ENCODE measurements around the gene ZNF319. TPM values are rescaled to one million over a fixed set of nuclear protein-coding genes. Genes with fewer than 3 reads are reported as not detected.
"Not testable (repeated sequence)": the region's sequence is repeated elsewhere in the genome, so short reads cannot be mapped to it uniquely, and the experiment has no call there.

Gene ZNF319
- total and polyA plus RNA-seq, 4 experiments from 2014 or later, result 2.3 to 20.5 (median 18.1) TPM

- H3K27ac Mint-ChIP-seq; H3K4me3 Mint-ChIP-seq; DNase-seq; H3K4me1 ChIP-seq (ENCODE audit: insufficient read depth, low read length); H3K9me3 Mint-ChIP-seq; POLR2A ChIA-PET (ENCODE audit: partially characterized antibody); H3K4me3 ChIP-seq (ENCODE audit: low read length in 2 of 2); H3K27me3 Mint-ChIP-seq; H3K36me3 ChIP-seq (ENCODE audit: insufficient read depth, low read length); H3K27me3 ChIP-seq (ENCODE audit: insufficient read depth, low read length); H3K9me3 ChIP-seq (ENCODE audit: control insufficient read depth in 1 of 2, low read length in 2 of 2); H3K27ac ChIP-seq (ENCODE audit: low read depth, low read length): not testable (repeated sequence)
- Mint-ChIP-seq H3K36me3 (peaks cover 18 to 41% of the 10 kb centered on the region in 2 donors), H3K4me1 (peaks cover 19 to 42% (median 29%) of the 10 kb centered on the region in 4 donors)
- intact Hi-C loops (cut with micrococcal nuclease), result loop anchor here (1.0 to 5.0 kb wide), 3 partner anchors 105 to 412 kb away; no protein-coding TSS in a partner anchor
- CTCF ChIA-PET (ENCODE audit: partially characterized antibody), result interaction anchor here (0.9 to 12.6 kb wide), 5 partner anchors 22 to 358 kb away, joined by 3 to 115 read pairs (median 3); no protein-coding TSS in a partner anchor
Measured at GRCh38 chr16:58004736-58005135, 4.3 kb upstream of the ZNF319 start.

DNA sequence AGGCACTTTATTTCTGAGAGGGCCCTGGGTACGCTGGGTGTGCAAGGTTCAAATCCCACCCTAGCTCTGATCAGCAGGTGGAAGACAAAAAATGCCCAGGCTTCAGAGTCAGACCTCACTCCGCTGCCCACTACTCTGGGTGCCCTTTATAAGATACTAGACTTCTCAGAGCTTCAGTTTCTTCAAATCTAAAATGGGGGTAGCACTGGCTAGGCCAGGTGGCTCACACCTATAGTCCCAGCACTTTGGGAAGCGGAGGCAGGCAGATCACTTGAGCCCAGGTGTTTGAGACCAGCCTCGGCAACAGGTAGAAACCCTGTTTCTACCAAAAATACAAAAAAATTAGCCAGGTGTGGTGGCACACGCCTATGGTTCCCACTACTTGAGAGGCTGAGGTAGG lies 2.5 kb upstream of the ZNF319 start:
- Histone ChIP-seq H3K27me3 (ENCODE audit: insufficient read depth, low read length) (no peaks in the 10 kb centered on the region), H3K4me1 (ENCODE audit: insufficient read depth, low read length) (peaks cover 27% of the 10 kb centered on the region), H3K4me3 (ENCODE audit: low read length in 2 of 2) (no peak overlapping the region), H3K9me3 (ENCODE audit: control insufficient read depth in 1 of 2, low read length in 2 of 2) (no peaks in the 10 kb centered on the region), H3K36me3 (ENCODE audit: insufficient read depth, low read length) (no peaks in the 10 kb centered on the region), H3K27ac (ENCODE audit: low read depth, low read length) (no peak overlapping the region)
- ChIA-PET POLR2A (ENCODE audit: partially characterized antibody) (no interaction called here), CTCF (ENCODE audit: partially characterized antibody) (interaction anchor here (12.6 kb wide), 1 partner anchor 103 kb away, joined by 115 read pairs; no protein-coding TSS in a partner anchor)
- Mint-ChIP-seq H3K9me3 (peaks cover 0 to 3% (median 0%) of the 10 kb centered on the region in 8 donors), H3K4me1 (peaks cover 30 to 57% (median 45%) of the 10 kb centered on the region in 4 donors), H3K27me3 (no peaks in the 10 kb centered on the region), H3K27ac (peak overlapping the region in 2 of 7 donors; percentile 37 to 90), H3K4me3 (peak overlapping the region in 3 of 8 donors; percentile 5 to 90 (median 43)), H3K36me3 (peaks cover 20 to 48% of the 10 kb centered on the region in 2 donors)
- intact Hi-C loops (cut with micrococcal nuclease), result loop anchor here (5.0 kb wide), 2 partner anchors 206 to 411 kb away; no protein-coding TSS in a partner anchor
- no peak for DNase-seq

DNA sequence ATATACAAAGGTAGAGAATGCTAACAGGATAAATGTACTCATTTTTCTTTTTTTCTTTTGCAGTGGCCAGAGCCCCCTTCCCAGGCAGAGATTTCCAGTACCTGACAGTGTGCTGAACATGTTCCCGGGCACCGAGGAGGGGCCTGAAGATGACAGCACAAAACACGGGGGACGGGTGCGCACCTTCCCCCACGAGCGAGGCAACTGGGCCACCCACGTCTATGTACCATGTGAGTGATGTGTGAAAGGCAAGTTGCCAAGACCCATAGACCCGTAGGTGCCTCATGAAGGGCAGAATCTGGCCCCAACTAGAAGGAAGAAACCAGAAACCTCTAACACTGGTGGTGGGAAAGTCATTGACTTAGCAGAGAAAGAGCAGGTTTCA lies 1.9 kb upstream of the ZNF319 start:
- CTCF ChIA-PET (ENCODE audit: partially characterized antibody), result interaction anchor here (0.9 to 12.6 kb wide), 4 partner anchors 8 to 245 kb away, joined by 3 to 115 read pairs (median 4); no protein-coding TSS in a partner anchor
- peaks cover 35 to 62% (median 48%) of the 10 kb centered on the region in 4 donors for H3K4me1 Mint-ChIP-seq
- Histone ChIP-seq H3K36me3 (ENCODE audit: insufficient read depth, low read length) (peaks cover 5% of the 10 kb centered on the region), H3K27me3 (ENCODE audit: insufficient read depth, low read length) (no peaks in the 10 kb centered on the region), H3K4me1 (ENCODE audit: insufficient read depth, low read length) (peaks cover 32% of the 10 kb centered on the region), H3K9me3 (ENCODE audit: control insufficient read depth in 1 of 2, low read length in 2 of 2) (no peaks in the 10 kb centered on the region), H3K27ac (ENCODE audit: low read depth, low read length) (no peak overlapping the region), H3K4me3 (ENCODE audit: low read length in 2 of 2) (no peak overlapping the region)
- H3K4me3 Mint-ChIP-seq, result peak overlapping the region in 5 of 8 donors; percentile 7 to 95 (median 90)
- POLR2A ChIA-PET (ENCODE audit: partially characterized antibody), result interaction anchor here (1.4 to 6.7 kb wide), 2 partner anchors 16 to 127 kb away, joined by 3 to 83 read pairs; partner anchors contain the start of gene CFAP20
- no peaks in the 10 kb centered on the region for H3K27me3 Mint-ChIP-seq
- peaks cover 20 to 49% of the 10 kb centered on the region in 2 donors for H3K36me3 Mint-ChIP-seq
- no peak for DNase-seq
- peak overlapping the region in 3 of 7 donors; percentile 16 to 90 (median 89) for H3K27ac Mint-ChIP-seq
- peaks cover 0 to 3% (median 0%) of the 10 kb centered on the region in 8 donors for H3K9me3 Mint-ChIP-seq
- intact Hi-C loops (cut with micrococcal nuclease), result loop anchor here (5.0 kb wide), 2 partner anchors 205 to 410 kb away; no protein-coding TSS in a partner anchor

DNA sequence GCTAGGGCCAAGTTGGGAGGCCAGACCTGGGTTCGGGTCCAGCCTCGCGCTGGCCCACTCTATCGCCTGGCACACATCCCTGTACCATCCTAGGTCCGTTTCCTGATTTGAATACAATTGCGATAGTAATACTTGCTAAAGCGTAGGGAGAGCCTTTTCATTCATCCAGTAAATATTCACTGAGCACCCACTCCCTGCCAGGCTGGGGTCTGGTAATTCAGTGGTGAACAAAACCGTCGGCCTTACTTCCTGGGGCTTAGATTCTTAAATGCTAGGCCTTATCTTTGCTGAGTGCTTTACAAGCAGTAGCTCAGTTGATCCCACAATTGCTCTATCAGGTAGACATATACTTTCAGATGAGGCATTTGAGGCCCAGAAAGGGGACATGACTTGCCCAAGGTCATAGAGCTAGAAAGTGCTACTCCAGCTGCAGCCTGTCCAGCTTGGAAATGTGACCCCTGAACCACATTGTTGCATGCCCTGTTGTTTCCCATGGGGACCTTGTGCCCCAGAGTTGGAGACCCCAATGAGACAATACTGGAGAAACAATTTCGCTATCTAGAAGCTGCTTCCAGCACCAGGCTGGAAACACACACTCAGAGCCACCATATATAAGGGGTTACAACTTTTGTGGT lies 1.4 kb upstream of the ZNF319 start:
- intact Hi-C loops (cut with micrococcal nuclease), result loop anchor here (1.0 to 5.0 kb wide), 5 partner anchors 23 to 425 kb away; partner anchors contain the start of genes KATNB1 and MMP15
- H3K9me3 Mint-ChIP-seq, result peaks cover 0 to 3% (median 0%) of the 10 kb centered on the region in 8 donors
- peak overlapping the region; percentile 79 to 95 (median 92) for H3K4me3 Mint-ChIP-seq
- Histone ChIP-seq H3K36me3 (ENCODE audit: insufficient read depth, low read length) (peaks cover 9% of the 10 kb centered on the region), H3K4me3 (ENCODE audit: low read length in 2 of 2) (peak overlapping the region; percentile 76 to 93), H3K4me1 (ENCODE audit: insufficient read depth, low read length) (peaks cover 37% of the 10 kb centered on the region), H3K27me3 (ENCODE audit: insufficient read depth, low read length) (no peaks in the 10 kb centered on the region), H3K27ac (ENCODE audit: low read depth, low read length) (peak overlapping the region; percentile 75), H3K9me3 (ENCODE audit: control insufficient read depth in 1 of 2, low read length in 2 of 2) (no peaks in the 10 kb centered on the region)
- H3K4me1 Mint-ChIP-seq, result peaks cover 37 to 68% (median 51%) of the 10 kb centered on the region in 4 donors
- ChIA-PET CTCF (ENCODE audit: partially characterized antibody) (interaction anchor here (0.8 to 12.6 kb wide), 6 partner anchors 9 to 245 kb away, joined by 3 to 115 read pairs (median 4); no protein-coding TSS in a partner anchor), POLR2A (ENCODE audit: partially characterized antibody) (interaction anchor here (0.6 to 6.7 kb wide), 8 partner anchors 9 to 465 kb away, joined by 3 to 83 read pairs (median 8); partner anchors contain the start of genes CFAP20 and KATNB1)
- H3K27ac Mint-ChIP-seq, result peak overlapping the region; percentile 75 to 95 (median 89)
- H3K36me3 Mint-ChIP-seq, result peaks cover 16 to 49% of the 10 kb centered on the region in 2 donors
- no peak for DNase-seq
- no peaks in the 10 kb centered on the region for H3K27me3 Mint-ChIP-seq

DNA sequence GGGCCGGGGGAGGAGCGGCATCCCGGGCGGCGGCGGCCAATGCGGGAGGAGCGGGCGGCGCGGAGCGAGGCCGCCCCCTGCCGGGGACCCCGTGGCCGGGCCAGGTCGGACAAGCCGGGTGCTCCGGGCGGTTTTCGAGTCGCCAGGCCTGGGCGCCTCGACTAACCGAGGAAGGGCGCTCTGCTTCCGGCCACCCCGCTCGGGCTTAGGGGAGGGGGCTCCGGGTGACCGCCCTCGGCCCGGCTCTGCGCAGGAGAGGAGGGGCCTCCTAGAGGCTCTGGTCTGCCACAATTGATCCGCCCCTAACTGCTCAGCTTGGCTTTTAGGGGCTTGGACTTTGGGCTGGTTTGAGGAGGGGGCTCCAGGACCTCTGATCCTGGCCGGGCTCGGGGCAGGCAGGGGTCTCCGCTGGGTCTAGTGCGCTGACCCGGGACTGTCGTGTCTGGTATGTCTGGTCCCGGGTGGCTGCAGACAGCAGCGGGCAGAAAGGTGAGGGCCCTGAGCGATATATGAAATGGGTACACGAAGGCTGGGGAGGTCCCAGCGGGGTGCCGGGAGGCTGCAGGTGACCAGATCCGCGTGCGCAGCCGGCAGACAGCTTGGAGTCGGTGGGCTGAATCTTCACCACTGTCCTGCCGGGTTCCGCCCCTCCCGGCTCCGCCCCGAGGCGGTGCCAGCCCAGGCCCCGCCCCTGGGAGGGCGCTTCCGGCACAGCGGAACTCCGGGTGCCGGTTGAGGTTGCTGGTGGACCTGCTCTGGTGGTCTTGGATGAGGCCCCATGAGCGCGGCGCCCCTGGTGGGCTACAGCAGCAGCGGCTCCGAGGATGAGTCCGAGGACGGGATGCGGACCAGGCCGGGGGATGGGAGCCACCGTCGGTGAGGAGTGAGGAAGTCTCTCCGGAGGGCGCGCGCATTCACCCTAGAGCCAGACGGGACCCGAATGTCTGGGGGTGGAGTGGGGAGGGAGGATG lies 519 bp upstream of the ZNF319 start, which contains the start of gene USB1:
TSS of gene USB1 (plus strand) at position 702 of the 971 bp plus-strand sequence. CDS start at position 779, 77 bp downstream.
- Histone ChIP-seq H3K36me3 (ENCODE audit: insufficient read depth, low read length) (peaks cover 18% of the 10 kb centered on the region), H3K27ac (ENCODE audit: low read depth, low read length) (peak within 1 kb of the TSS; percentile 75), H3K4me3 (ENCODE audit: low read length in 2 of 2) (peak within 1 kb of the TSS; percentile 76 to 93), H3K27me3 (ENCODE audit: insufficient read depth, low read length) (no peaks in the 10 kb centered on the region), H3K4me1 (ENCODE audit: insufficient read depth, low read length) (peaks cover 46% of the 10 kb centered on the region), H3K9me3 (ENCODE audit: control insufficient read depth in 1 of 2, low read length in 2 of 2) (no peaks in the 10 kb centered on the region)
- ChIA-PET POLR2A (ENCODE audit: partially characterized antibody) (interaction anchor here (0.6 to 6.7 kb wide), 14 partner anchors 9 to 464 kb away, joined by 3 to 83 read pairs (median 5); partner anchors contain the start of genes CFAP20 and KATNB1), CTCF (ENCODE audit: partially characterized antibody) (interaction anchor here (0.7 to 12.6 kb wide), 8 partner anchors 9 to 244 kb away, joined by 3 to 115 read pairs (median 4); no protein-coding TSS in a partner anchor)
- Mint-ChIP-seq H3K9me3 (peaks cover 0 to 3% (median 0%) of the 10 kb centered on the region in 8 donors), H3K4me1 (peaks cover 40 to 75% (median 51%) of the 10 kb centered on the region in 4 donors), H3K36me3 (peaks cover 13 to 48% of the 10 kb centered on the region in 2 donors), H3K4me3 (peak within 1 kb of the TSS; percentile 90 to 95 (median 92)), H3K27ac (peak within 1 kb of the TSS; percentile 88 to 96 (median 94)), H3K27me3 (no peaks in the 10 kb centered on the region)
- peak; percentile 81 to 90 (median 85) for DNase-seq
- intact Hi-C loops (cut with micrococcal nuclease), result loop anchor here (1.0 to 5.0 kb wide), 7 partner anchors 16 to 424 kb away; partner anchors contain the start of genes KATNB1 and MMP15

- CTCF ChIA-PET (ENCODE audit: partially characterized antibody), result interaction anchor here (0.9 to 12.6 kb wide), 11 partner anchors 13 to 393 kb away, joined by 3 to 115 read pairs (median 4); partner anchors contain the start of gene GINS3
- Mint-ChIP-seq H3K9me3 (peaks cover 0 to 3% (median 0%) of the 10 kb centered on the region in 8 donors), H3K4me3 (peak overlapping the region; percentile 71 to 89 (median 86)), H3K27ac (peak overlapping the region; percentile 79 to 94 (median 90)), H3K4me1 (peaks cover 40 to 81% (median 57%) of the 10 kb centered on the region in 4 donors), H3K27me3 (no peaks in the 10 kb centered on the region), H3K36me3 (peaks cover 17 to 52% of the 10 kb centered on the region in 2 donors)
- Histone ChIP-seq H3K4me1 (ENCODE audit: insufficient read depth, low read length) (peaks cover 62% of the 10 kb centered on the region), H3K36me3 (ENCODE audit: insufficient read depth, low read length) (peaks cover 19% of the 10 kb centered on the region), H3K9me3 (ENCODE audit: control insufficient read depth in 1 of 2, low read length in 2 of 2) (no peaks in the 10 kb centered on the region), H3K27ac (ENCODE audit: low read depth, low read length) (peak overlapping the region; percentile 75), H3K4me3 (ENCODE audit: low read length in 2 of 2) (peak overlapping the region; percentile 58 to 65), H3K27me3 (ENCODE audit: insufficient read depth, low read length) (no peaks in the 10 kb centered on the region)
- DNase-seq, result peak; percentile 53 to 61 (median 54)
- intact Hi-C loops (cut with micrococcal nuclease), result loop anchor here (1.0 kb wide), 1 partner anchor 130 kb away; the partner anchor contains the start of gene CFAP20
- POLR2A ChIA-PET (ENCODE audit: partially characterized antibody), result interaction anchor here (1.0 to 6.7 kb wide), 15 partner anchors 7 to 393 kb away, joined by 3 to 83 read pairs (median 5); partner anchors contain the start of genes CFAP20, GINS3 and KATNB1
Measured at GRCh38 chr16:57999366-57999970, 1.0 kb downstream of the ZNF319 start.

All from CD4-positive, alpha-beta memory T cell (primary cell).